GM19239 (cell line): ENCODE results near the gene MORN3.
"Not testable (repeated sequence)": the region's sequence is repeated elsewhere in the genome, so short reads cannot be mapped to it uniquely, and the experiment has no call there.

Experiments
- DNase-seq: peaks from one replicate; pipeline ENCODE4 v3.0.0; 2011; ENCODE audit warnings: low spot score; ENCODE audit not compliant: insufficient read length
- FAIRE-seq: peaks from 2 replicates; lab custom pipeline; 2011; peaks lifted over from hg19 to GRCh38; lab: Jason Lieb, UNC

MORN3 gene

GRCh38 chr12:121649322-121649721, 20.1 kb downstream of the MORN3 start:
- FAIRE-seq, result no peak

GRCh38 chr12:121648458-121649028, 20.9 kb downstream of the MORN3 start:
- FAIRE-seq, result no peak

More at GRCh38 chr12:121649322-121649721, 20.1 kb downstream of the MORN3 start:
- DNase-seq, result no peak

GRCh38 chr12:121641343-121641630, 28.2 kb downstream of the MORN3 start:
- no peak for FAIRE-seq
- no peak for DNase-seq

More at GRCh38 chr12:121648458-121649028, 20.9 kb downstream of the MORN3 start:
- no peak for DNase-seq

- DNase-seq (no peak), FAIRE-seq (no peak)
Measured at GRCh38 chr12:121638298-121639202, 30.9 kb downstream of the MORN3 start.

- peak; percentile 87 for FAIRE-seq
Measured at GRCh38 chr12:121637231-121637914, 32.1 kb downstream of the MORN3 start.

GRCh38 chr12:121634836-121635235, 34.6 kb downstream of the MORN3 start:
- no peak for DNase-seq
- no peak for FAIRE-seq

More at GRCh38 chr12:121637231-121637914, 32.1 kb downstream of the MORN3 start:
- DNase-seq, result peak; percentile 88

- not testable (repeated sequence) for FAIRE-seq, DNase-seq
Measured at GRCh38 chr12:121633833-121634196, 35.6 kb downstream of the MORN3 start.

- FAIRE-seq (peak; percentile 37), DNase-seq (no peak)
Measured at GRCh38 chr12:121632069-121632970, 37.1 kb downstream of the MORN3 start.

GRCh38 chr12:121630791-121631355, 38.6 kb downstream of the MORN3 start:
- no peak for DNase-seq
- no peak for FAIRE-seq

- DNase-seq (no peak), FAIRE-seq (no peak)
Measured at GRCh38 chr12:121628536-121628935, 40.9 kb downstream of the MORN3 start.

- no peak for DNase-seq
- no peak for FAIRE-seq
Measured at GRCh38 chr12:121628037-121628436, 41.4 kb downstream of the MORN3 start.

- FAIRE-seq, result peak; percentile 79
- peak; percentile 54 for DNase-seq
Measured at GRCh38 chr12:121626853-121627640, 42.4 kb downstream of the MORN3 start.

GRCh38 chr12:121626087-121626852, 43.2 kb downstream of the MORN3 start, which contains the start of gene ORAI1:
Gene ORAI1, plus strand, starts transcription at chr12:121626530.
- FAIRE-seq (peak; percentile 82), DNase-seq (peak; percentile 78)

- no peak for DNase-seq
- no peak for FAIRE-seq
Measured at GRCh38 chr12:121620333-121620891, 49.0 kb downstream of the MORN3 start.

GRCh38 chr12:121618659-121619233, 50.7 kb downstream of the MORN3 start:
- FAIRE-seq (no peak), DNase-seq (no peak)

- FAIRE-seq (no peak), DNase-seq (no peak)
Measured at GRCh38 chr12:121614872-121615467, 54.5 kb downstream of the MORN3 start.

- FAIRE-seq (no peak), DNase-seq (no peak)
Measured at GRCh38 chr12:121613462-121613861, 56.0 kb downstream of the MORN3 start.
